Measurements from ENCODE around the gene CFAP58. TPM values are rescaled to one million over a fixed set of nuclear protein-coding genes. Genes with fewer than 3 reads are reported as not detected.

The CFAP58 gene
- under 1 TPM; 0.13 to 0.26 TPM for total RNA-seq

DNA sequence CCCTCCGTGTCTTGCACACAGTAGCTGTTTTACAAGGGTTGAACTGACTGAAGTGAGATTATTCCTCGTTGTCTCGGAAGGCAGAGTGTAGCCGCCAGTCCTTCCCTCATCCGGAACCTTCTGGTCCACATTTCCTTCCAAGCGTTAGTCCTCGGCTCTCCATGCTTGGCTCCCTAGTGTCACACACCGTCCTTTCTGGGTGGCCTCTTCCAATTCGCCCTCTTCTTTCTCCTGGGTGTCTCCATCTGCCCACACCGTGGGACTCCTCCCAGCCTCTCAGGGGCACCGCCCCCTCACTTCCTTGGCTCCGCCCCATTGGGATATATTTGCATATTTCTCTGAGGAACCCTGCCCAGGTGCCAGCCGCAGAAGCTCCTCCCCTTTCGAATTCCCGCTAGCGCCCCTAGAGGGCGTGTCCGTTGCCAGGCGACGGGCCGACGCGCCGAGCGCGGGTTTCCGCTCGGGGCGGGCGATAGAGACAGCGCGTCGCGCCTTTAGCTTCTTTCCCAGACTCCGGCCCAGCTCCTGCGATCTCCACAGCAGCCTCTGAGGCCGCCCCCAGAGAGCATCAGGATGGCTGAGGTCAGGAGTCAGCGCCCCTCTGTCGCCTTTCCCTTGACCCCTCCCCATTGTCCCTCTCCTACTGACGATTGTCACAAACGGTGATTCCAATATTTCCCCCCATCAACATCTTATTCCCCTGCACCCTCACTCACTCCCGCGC, at the start of gene CFAP58:
Gene CFAP58 (plus strand): TSS at position 509 of the 724 bp plus-strand sequence. CDS start 65 bp downstream, at position 574.

DNA sequence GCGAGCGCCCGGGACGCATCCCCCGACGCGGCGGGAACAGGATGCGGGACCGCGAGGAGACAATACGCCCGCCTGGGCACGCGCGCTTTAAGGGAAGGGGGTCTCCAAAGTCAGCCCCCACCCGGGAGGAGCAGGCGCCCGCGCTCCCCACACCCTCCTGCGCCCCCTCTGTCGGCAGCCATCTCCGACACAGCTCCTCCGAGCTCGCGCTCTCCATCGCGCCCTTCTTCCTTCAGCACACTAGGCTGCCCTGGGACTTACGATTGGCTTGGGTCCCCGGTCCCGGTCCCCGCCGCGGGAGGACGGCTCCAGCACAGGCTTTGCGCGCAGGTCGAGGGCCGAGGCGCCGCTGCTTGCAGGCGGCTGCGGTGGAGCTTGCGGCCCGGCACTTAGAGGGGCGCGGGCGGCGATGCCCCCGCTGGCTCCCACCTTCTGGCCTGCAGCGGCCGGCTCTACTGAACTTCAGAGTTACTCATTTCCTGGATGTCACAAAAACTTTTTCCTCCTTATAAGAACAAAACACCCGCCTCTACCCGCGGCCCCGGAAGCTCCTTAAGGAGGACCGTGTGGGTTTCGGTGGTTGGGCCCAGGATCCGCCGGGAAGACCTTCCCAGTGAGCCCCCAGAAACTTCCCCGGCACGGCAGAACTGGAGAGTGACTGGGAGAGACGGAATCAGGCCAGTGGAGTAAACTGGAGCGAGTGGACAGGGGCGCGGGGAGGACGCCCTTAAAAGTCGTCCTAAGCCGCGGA, 15.5 kb upstream of the CFAP58 start, which contains the start of gene ITPRIP:
Gene ITPRIP (minus strand): TSS at position 481 of the 751 bp plus-strand sequence. CDS start 22,414 bp downstream, outside the sequence.

Other genes starting within 250 kb of the CFAP58 start
- gene SFR1, start 231.7 kb upstream of the CFAP58 start, total RNA-seq = 10 to 100 TPM; 11.4 to 12.9 TPM
- not detected for gene CFAP43, start 121.5 kb upstream of the CFAP58 start, total RNA-seq
- 100 to 1,000 TPM in 1 of 2 experiments, 10 to 100 TPM in 1; 97.4 to 102 TPM for gene GSTO1, start 98.9 kb upstream of the CFAP58 start, total RNA-seq
- under 1 TPM; 0.72 to 0.86 TPM for gene GSTO2, start 84.6 kb upstream of the CFAP58 start, total RNA-seq
- 10 to 100 TPM; 23.5 to 24.1 TPM for gene ITPRIP, start 15.4 kb upstream of the CFAP58 start, total RNA-seq